ENCODE results near the gene PLD3.

PLD3 gene

GRCh38 chr19:40395956-40396355, 47.5 kb downstream of the PLD3 start:
- TF ChIP-seq TCF12 (IDR thresholded peaks at IDR 0.05; ENCODE audit: low read depth) (no peak), TAF1 (IDR thresholded peaks at IDR 0.05; ENCODE audit: low read depth) (no peak), CEBPB (IDR thresholded peaks at IDR 0.05) (no peak), USF1 (IDR thresholded peaks at IDR 0.05) (no peak), RAD21 (IDR thresholded peaks at IDR 0.05; ENCODE audit: low read depth) (no peak), ZBTB7A (IDR thresholded peaks at IDR 0.05; ENCODE audit: low read depth) (no peak)

GRCh38 chr19:40396886-40397567, 48.5 kb downstream of the PLD3 start:
- no peak for TF ChIP-seq TCF12 (IDR thresholded peaks at IDR 0.05; ENCODE audit: low read depth)

DNA sequence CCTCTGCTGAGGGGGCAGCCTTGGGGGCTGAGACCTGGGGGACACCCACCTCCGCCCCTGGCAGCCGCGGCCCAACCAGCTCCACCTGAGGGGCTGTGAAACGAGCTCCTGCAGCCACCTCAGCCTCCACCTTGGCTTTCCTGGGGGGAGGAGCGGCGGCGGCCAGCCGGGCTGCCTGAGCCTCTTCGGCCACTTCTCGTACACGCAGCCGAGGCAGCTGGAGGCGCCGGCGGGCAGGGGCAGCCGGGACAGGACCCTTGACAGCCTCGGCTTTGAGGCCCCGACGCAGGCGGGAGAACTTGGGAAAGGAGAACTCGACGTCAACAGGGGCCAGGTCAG, 49.0 kb downstream of the PLD3 start:
- TF ChIP-seq TAF1 (IDR thresholded peaks at IDR 0.05; ENCODE audit: low read depth) (no peak), ZBTB7A (IDR thresholded peaks at IDR 0.05; ENCODE audit: low read depth) (no peak), FOXM1 (IDR thresholded peaks at IDR 0.05; ENCODE audit: borderline replicate concordance, low read depth) (no peak), EP300 (IDR thresholded peaks at IDR 0.05; ENCODE audit: borderline replicate concordance) (no peak), YY1 (IDR thresholded peaks at IDR 0.05; ENCODE audit: low read depth) (no peak), CEBPB (IDR thresholded peaks at IDR 0.05) (no peak), EGR1 (IDR thresholded peaks at IDR 0.05) (no peak), TCF12 (IDR thresholded peaks at IDR 0.05; ENCODE audit: low read depth) (no peak), USF1 (IDR thresholded peaks at IDR 0.05) (no peak), RAD21 (IDR thresholded peaks at IDR 0.05; ENCODE audit: low read depth) (no peak), CREB1 (IDR thresholded peaks at IDR 0.05; ENCODE audit: low read depth) (no peak), NFIC (IDR thresholded peaks at IDR 0.05) (no peak), TEAD4 (IDR thresholded peaks at IDR 0.05) (no peak)
- TF ChIP-seq, protein P1, sequence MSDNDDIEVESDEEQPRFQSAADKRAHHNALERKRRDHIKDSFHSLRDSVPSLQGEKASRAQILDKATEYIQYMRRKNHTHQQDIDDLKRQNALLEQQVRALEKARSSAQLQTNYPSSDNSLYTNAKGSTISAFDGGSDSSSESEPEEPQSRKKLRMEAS (IDR thresholded peaks at IDR 0.05), result no peak
- TF ChIP-seq, protein P2, sequence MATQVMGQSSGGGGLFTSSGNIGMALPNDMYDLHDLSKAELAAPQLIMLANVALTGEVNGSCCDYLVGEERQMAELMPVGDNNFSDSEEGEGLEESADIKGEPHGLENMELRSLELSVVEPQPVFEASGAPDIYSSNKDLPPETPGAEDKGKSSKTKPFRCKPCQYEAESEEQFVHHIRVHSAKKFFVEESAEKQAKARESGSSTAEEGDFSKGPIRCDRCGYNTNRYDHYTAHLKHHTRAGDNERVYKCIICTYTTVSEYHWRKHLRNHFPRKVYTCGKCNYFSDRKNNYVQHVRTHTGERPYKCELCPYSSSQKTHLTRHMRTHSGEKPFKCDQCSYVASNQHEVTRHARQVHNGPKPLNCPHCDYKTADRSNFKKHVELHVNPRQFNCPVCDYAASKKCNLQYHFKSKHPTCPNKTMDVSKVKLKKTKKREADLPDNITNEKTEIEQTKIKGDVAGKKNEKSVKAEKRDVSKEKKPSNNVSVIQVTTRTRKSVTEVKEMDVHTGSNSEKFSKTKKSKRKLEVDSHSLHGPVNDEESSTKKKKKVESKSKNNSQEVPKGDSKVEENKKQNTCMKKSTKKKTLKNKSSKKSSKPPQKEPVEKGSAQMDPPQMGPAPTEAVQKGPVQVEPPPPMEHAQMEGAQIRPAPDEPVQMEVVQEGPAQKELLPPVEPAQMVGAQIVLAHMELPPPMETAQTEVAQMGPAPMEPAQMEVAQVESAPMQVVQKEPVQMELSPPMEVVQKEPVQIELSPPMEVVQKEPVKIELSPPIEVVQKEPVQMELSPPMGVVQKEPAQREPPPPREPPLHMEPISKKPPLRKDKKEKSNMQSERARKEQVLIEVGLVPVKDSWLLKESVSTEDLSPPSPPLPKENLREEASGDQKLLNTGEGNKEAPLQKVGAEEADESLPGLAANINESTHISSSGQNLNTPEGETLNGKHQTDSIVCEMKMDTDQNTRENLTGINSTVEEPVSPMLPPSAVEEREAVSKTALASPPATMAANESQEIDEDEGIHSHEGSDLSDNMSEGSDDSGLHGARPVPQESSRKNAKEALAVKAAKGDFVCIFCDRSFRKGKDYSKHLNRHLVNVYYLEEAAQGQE (IDR thresholded peaks at IDR 0.05; ENCODE audit: low read depth), result no peak

DNA sequence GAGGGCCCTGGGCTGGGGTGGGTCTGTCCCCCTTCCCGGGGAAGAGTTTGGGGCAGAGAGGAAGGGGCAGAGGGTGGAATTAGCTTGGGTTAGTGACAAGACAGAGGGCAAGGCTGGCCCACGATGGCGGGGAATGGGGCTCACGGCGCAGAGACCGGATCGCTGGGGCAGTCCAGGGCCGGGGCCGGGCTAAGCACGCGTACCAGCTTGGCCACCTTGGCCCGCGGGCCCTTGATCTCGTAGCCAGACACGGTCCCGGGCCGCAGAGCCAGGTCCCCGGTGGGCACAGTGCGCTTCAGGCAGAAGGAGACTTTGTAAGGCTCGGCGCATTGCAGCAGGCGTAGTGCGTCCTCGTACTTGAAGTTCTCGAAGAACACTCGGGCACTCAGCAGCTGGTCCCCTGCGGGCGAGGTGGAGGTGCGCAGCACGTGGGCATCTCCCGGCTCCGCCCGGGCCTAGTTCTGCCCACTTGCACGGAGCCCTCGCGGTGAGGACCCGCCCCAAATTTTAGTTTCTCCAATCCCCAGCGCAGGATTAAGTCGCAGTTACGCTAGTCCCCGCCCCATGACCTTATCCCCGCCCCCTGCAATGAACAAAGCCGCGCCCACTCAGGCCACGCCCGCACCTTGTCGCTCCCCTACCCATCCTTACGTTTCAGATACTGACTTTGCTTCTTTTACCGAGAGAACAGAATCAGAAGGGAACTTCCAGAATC, 50.1 kb downstream of the PLD3 start:
- TF ChIP-seq USF1 (IDR thresholded peaks at IDR 0.05) (peak; percentile 47; the same call in 1 of the 2 replicates), RAD21 (IDR thresholded peaks at IDR 0.05; ENCODE audit: low read depth) (no peak)
- TF ChIP-seq, protein P1 (IDR thresholded peaks at IDR 0.05), result peak; percentile 17; the same call in 1 of the 2 replicates

GRCh38 chr19:40400559-40400958, 52.1 kb downstream of the PLD3 start:
- TF ChIP-seq EGR1 (IDR thresholded peaks at IDR 0.05), result no peak
- no peak for TF ChIP-seq TCF12 (IDR thresholded peaks at IDR 0.05; ENCODE audit: low read depth)
- TF ChIP-seq RAD21 (IDR thresholded peaks at IDR 0.05; ENCODE audit: low read depth), result no peak
- TF ChIP-seq USF1 (IDR thresholded peaks at IDR 0.05), result no peak
- TF ChIP-seq, protein P2 (IDR thresholded peaks at IDR 0.05; ENCODE audit: low read depth), result no peak
- no peak for TF ChIP-seq NFIC (IDR thresholded peaks at IDR 0.05)
- no peak for TF ChIP-seq CREB1 (IDR thresholded peaks at IDR 0.05; ENCODE audit: low read depth)
- TF ChIP-seq EP300 (IDR thresholded peaks at IDR 0.05; ENCODE audit: borderline replicate concordance), result no peak
- no peak for TF ChIP-seq TAF1 (IDR thresholded peaks at IDR 0.05; ENCODE audit: low read depth)

All from Ishikawa (cell line).